Colonic mucosa (tissue), 4 donors: ENCODE measurements around the gene ACACA. TPM values are rescaled to one million over a fixed set of nuclear protein-coding genes. Genes with fewer than 3 reads are reported as not detected.
A peak's percentile ranks its signal among the peaks of the same experiment; 100 is the strongest.
"Not testable (repeated sequence)": the region's sequence is repeated elsewhere in the genome, so short reads cannot be mapped to it uniquely, and the experiment has no call there.

ENCODE experiments used
- DNase-seq: peaks from one replicate; pipeline ENCODE4 v3.0.0-alpha.2; 2020
- H3K27ac ChIP-seq: fragments of 200-600 bp; one replicate; pipeline ENCODE4 v1.8.0; 2021
- H3K27me3 ChIP-seq: fragments of 200-600 bp; one replicate; pipeline ENCODE4 v1.8.0; 2021
- H3K36me3 ChIP-seq: fragments of 200-600 bp; one replicate; pipeline ENCODE4 v1.8.0; 2021
- H3K4me1 ChIP-seq: fragments of 200-600 bp; one replicate; pipeline ENCODE4 v1.8.0; 2021; ENCODE audit warnings: mild to moderate bottlenecking
- H3K4me3 ChIP-seq: fragments of 200-600 bp; one replicate; pipeline ENCODE4 v1.8.0; 2021
- H3K9ac ChIP-seq, 2 donors: one replicate each; pipeline ENCODE4 v1.7.0; 2013; ENCODE audit warnings: control low read depth in 2 of 2, low read depth in 2 of 2, low read length in 2 of 2
- H3K9me3 ChIP-seq: fragments of 200-600 bp; one replicate; pipeline ENCODE4 v1.8.0; 2021
- intact Hi-C: fragments of 100-400 bp; cut with DNase I; formaldehyde crosslinking; loops from one replicate; pipeline ENCODE4 v1.14.1; 2022
- total RNA-seq, 2 donors: library from RNA; stranded (reverse); fragmentation: NEBNext Ultra II Directional in 1 of 2; extraction: Animal tissue kit (Norgen Biotek cat#: 25700) in 1 of 2; gene quantifications; one replicate each; pipeline ENCODE4 v1.2.1, GENCODE V29; 2021
- TF ChIP-seq, protein P1 (sequence below): fragments of 200-600 bp; IDR thresholded peaks from one replicate; pipeline ENCODE4 v1.8.0; 2022; ENCODE audit warnings: antibody characterized with exemption, mild to moderate bottlenecking
- donor health status: healthy.
- donor health status: DM: no; HTN: no; CAD: no.
- donor health status: DM: no; HTN: no; CAD: no.

ACACA gene
- total RNA-seq, 2 donors from 2014 or later: 59.5 to 72.6 TPM

- intact Hi-C loops: no loop called here
- no peaks in the 10 kb centered on the region for H3K9me3 ChIP-seq
- no peak for DNase-seq
- H3K4me1 ChIP-seq: no peaks in the 10 kb centered on the region
- TF ChIP-seq, protein P1, sequence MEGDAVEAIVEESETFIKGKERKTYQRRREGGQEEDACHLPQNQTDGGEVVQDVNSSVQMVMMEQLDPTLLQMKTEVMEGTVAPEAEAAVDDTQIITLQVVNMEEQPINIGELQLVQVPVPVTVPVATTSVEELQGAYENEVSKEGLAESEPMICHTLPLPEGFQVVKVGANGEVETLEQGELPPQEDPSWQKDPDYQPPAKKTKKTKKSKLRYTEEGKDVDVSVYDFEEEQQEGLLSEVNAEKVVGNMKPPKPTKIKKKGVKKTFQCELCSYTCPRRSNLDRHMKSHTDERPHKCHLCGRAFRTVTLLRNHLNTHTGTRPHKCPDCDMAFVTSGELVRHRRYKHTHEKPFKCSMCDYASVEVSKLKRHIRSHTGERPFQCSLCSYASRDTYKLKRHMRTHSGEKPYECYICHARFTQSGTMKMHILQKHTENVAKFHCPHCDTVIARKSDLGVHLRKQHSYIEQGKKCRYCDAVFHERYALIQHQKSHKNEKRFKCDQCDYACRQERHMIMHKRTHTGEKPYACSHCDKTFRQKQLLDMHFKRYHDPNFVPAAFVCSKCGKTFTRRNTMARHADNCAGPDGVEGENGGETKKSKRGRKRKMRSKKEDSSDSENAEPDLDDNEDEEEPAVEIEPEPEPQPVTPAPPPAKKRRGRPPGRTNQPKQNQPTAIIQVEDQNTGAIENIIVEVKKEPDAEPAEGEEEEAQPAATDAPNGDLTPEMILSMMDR: no peak
- no peaks in the 10 kb centered on the region for H3K27me3 ChIP-seq
- no peak overlapping the region for H3K27ac ChIP-seq
- no peaks in the 10 kb centered on the region for H3K36me3 ChIP-seq
- no peak overlapping the region for H3K4me3 ChIP-seq
- H3K9ac ChIP-seq: no peak overlapping the region
These were observed 258.5 kb downstream of the ACACA start for GRCh38 chr17:37148156-37148555.

- H3K36me3 ChIP-seq: no peaks in the 10 kb centered on the region
- peak overlapping the region; percentile 18 for H3K27ac ChIP-seq
- DNase-seq: no peak
- H3K4me1 ChIP-seq: no peaks in the 10 kb centered on the region
- no peak overlapping the region for H3K4me3 ChIP-seq
- H3K9ac ChIP-seq: no peak overlapping the region
- TF ChIP-seq, protein P1: no peak
- H3K27me3 ChIP-seq: no peaks in the 10 kb centered on the region
- intact Hi-C loops: no loop called here
- H3K9me3 ChIP-seq: no peaks in the 10 kb centered on the region
These were observed 259.3 kb downstream of the ACACA start for GRCh38 chr17:37147301-37147812.

DNA sequence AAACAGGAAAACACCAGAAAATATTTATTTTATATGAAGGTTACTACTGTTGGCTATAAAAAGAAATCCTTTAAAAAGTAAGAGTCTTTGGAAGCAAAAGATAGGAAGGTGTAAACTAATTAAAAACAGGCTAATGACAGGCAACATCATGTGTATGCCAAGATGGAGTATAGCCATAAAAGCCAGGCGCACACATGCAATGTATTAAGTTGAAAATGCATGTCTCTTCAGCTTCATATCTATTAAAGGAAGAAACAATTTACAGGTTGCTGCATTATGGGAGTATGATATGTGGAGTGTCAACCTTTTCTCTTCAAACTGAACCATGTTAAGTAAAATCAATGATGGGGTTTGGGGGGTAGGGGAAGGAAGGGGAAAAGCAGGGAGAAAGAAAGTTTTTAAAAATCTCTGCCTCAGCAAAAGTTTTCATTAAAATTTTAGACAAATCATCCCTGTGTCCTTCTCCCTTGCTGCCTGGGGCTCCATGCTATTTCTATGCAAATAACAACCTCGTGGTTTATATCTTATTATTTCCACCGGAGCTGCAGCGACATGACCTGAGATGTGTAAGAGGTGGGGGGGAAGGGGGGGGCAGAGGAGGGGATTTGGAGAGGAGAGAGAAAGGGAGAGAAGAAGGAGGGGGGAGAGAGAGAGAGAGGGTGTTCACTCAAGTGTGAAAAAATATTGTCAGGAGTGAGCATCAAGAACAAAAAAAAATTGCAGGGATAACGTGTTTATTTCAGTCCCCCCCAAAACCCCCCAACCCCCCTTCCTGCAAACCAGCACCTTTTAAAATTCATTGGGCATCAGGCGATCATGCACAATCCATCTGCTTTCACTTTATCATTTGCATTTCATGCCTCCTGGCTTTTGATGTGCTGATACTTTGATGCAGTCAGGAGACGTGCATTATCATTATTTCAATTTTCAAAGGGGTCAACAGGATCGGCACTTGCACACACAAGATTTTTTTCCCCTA is 260.3 kb downstream of the ACACA start:
- TF ChIP-seq, protein P1: no peak
- Histone ChIP-seq H3K9ac (no peak overlapping the region), H3K27ac (no peak overlapping the region), H3K4me3 (no peak overlapping the region), H3K9me3 (no peaks in the 10 kb centered on the region), H3K4me1 (no peaks in the 10 kb centered on the region), H3K27me3 (no peaks in the 10 kb centered on the region), H3K36me3 (no peaks in the 10 kb centered on the region)
- DNase-seq: no peak
- intact Hi-C loops: no loop called here

DNA sequence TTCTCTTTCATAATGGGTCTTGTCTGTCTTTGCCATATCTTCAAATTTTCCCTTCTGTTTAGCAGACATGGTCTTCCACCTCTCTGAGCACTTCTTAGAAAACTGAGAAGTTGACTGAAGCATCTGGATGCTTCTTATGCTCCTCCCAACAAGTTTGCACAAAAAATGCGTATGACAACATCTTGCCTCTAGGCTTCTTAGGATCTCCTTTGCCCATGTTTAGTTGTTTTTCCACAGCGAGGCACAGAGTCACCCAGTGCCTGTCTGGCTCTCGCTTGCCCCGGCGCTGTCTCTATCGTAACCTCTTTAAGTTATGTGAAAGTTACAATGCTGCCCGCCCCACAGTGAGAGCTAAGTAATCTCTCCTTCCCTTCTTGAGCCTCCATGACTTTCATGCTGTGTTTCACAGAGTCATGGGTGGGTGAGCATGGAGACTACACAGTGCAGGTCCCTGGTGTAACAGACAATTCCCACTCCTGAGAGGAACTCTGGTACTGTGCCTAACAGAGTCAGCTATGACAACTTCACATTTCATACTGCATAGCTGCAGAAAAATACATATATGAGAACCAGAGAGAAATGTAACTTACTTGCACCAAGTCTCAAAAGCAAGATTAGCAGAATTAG is 262.4 kb downstream of the ACACA start:
- H3K27me3 ChIP-seq: no peaks in the 10 kb centered on the region

DNA sequence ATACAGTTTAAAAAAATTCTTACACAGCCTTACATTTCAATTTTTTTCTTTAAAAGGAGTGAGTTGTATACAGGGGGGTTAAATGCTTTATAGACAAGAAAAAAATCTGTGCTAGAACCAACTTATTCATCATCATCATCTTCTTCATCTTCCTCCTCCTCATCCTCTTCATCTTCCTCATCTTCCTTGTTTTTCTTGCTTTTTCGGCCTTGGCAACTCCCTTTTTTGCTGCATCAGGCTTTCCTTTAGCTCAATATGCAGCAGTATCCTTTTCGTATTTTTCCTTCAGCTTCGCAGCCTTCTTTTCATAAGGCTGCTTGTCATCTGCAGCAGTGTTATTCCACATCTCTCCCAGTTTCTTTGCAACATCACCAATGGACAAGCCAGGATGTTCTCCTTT is 263.1 kb downstream of the ACACA start:
- H3K9ac ChIP-seq, H3K27me3 ChIP-seq, H3K4me1 ChIP-seq, H3K9me3 ChIP-seq, intact Hi-C loops, H3K4me3 ChIP-seq, H3K27ac ChIP-seq, DNase-seq, H3K36me3 ChIP-seq: not testable (repeated sequence)

More for the DNA sequence above, 262.4 kb downstream of the ACACA start:
- intact Hi-C loops: no loop called here
- Histone ChIP-seq H3K4me3 (no peak overlapping the region), H3K36me3 (no peaks in the 10 kb centered on the region), H3K4me1 (no peaks in the 10 kb centered on the region), H3K9me3 (no peaks in the 10 kb centered on the region), H3K9ac (no peak overlapping the region), H3K27ac (no peak overlapping the region)
- TF ChIP-seq, protein P1: no peak
- DNase-seq: no peak
